ENCODE data around the gene D2HGDH. TPM values are rescaled to one million over a fixed set of nuclear protein-coding genes. Genes with fewer than 3 reads are reported as not detected.

The D2HGDH gene
- total and polyA plus RNA-seq, 2 of the 13 experiments (the other 11 are each of a cell fraction or from before 2014, with no cell fraction given): 19.2 to 20.3 TPM

GRCh38 chr2:241736111-241736510, 1.7 kb downstream of the D2HGDH start:
- Histone ChIP-seq H3K36me3 (replicated peaks in 1 of 2; ENCODE audit: control insufficient read depth in 1 of 2, insufficient read depth in 2 of 2, low read length in 2 of 2) (no peaks in the 10 kb centered on the region), H3K4me2 (ENCODE audit: low read depth, low read length) (peak overlapping the region; percentile 97), H3K27me3 (ENCODE audit: control insufficient read depth in 1 of 2, insufficient read depth in 2 of 2, low read length in 2 of 2) (no peaks in the 10 kb centered on the region; a peak in 2 of 5 replicates), H3K4me3 (replicated peaks in 1 of 3; ENCODE audit: insufficient read depth in 1 of 3, low read depth in 2 of 3, low read length in 3 of 3) (0 out of 6 replicates have a peak overlapping the region, but pooled peaks of 1 of the 3 experiments have one; percentile 100), H4K20me1 (ENCODE audit: insufficient read depth, low read length) (no peaks in the 10 kb centered on the region), H3K9me3 (ENCODE audit: low read length) (no peaks in the 10 kb centered on the region), H3K27ac (ENCODE audit: extremely low read length, insufficient read depth, low read length) (peak overlapping the region; percentile 91), H3K79me2 (ENCODE audit: insufficient read depth, low read length) (peaks cover 3% of the 10 kb centered on the region), H3K4me1 (ENCODE audit: insufficient read depth, low read length) (peaks cover 43% of the 10 kb centered on the region), H2AFZ (ENCODE audit: low read length) (no peak overlapping the region), H3K9ac (ENCODE audit: insufficient read depth, low read depth, low read length) (peak overlapping the region; percentile 98; the same call in 1 of the 2 replicates)
- WGBS (ENCODE audit: low lambda C conversion rate): 53% methylated on average over 3 of the region's 3 CpGs
- no TSS peak for BruUV-seq (replicated peaks)
- POLR2A ChIA-PET: interaction anchor here (1.2 to 6.5 kb wide), 6 partner anchors 18 to 73 kb away, joined by 3 to 113 read pairs (median 28); partner anchors contain the start of genes DTYMK, GAL3ST2, ING5 and NEU4
- DNase-seq (ENCODE audit: low spot score) (peak; percentile 52), ATAC-seq (no peak), FAIRE-seq (peak; percentile 56)
- intact Hi-C loops (cut with micrococcal nuclease; ENCODE audit: unreplicated experiment) (no loop called here), in situ Hi-C loops (cut with HindIII; ENCODE audit: extremely low pct_ligation_motif_present, low pct_unique_long_range_greater_than_20kb) (loop anchor here (10.0 kb wide), 1 partner anchor 139 kb away; no protein-coding TSS in a partner anchor)
- CTCF ChIA-PET (ENCODE audit: low intra/inter-chr PET ratio, low total read pairs): no interaction called here
- TF ChIP-seq, protein P1, sequence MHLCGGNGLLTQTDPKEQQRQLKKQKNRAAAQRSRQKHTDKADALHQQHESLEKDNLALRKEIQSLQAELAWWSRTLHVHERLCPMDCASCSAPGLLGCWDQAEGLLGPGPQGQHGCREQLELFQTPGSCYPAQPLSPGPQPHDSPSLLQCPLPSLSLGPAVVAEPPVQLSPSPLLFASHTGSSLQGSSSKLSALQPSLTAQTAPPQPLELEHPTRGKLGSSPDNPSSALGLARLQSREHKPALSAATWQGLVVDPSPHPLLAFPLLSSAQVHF (CRISPR knock-in tag; IDR thresholded peaks at IDR 0.05): no peak
- TF ChIP-seq FOXA1 (IDR thresholded peaks at IDR 0.05) (no peak), FOXA1 (CRISPR knock-in tag; IDR thresholded peaks at IDR 0.05) (no peak), HNF4A (CRISPR knock-in tag; IDR thresholded peaks at IDR 0.05) (peak; percentile 64), ZSCAN20 (CRISPR knock-in tag; IDR thresholded peaks at IDR 0.05; ENCODE audit: borderline replicate concordance) (0 out of 2 replicates have a peak, but pooled peaks have one; percentile 26), THYN1 (CRISPR knock-in tag; IDR thresholded peaks at IDR 0.05; ENCODE audit: borderline replicate concordance, low read depth) (no peak), PAXIP1 (CRISPR knock-in tag; conservative IDR thresholded peaks at IDR 0.05) (peak; percentile 43; the same call in 1 of the 2 replicates), ZNF121 (CRISPR knock-in tag; IDR thresholded peaks at IDR 0.05) (peak; percentile 95), ZNF510 (CRISPR knock-in tag; IDR thresholded peaks at IDR 0.05; ENCODE audit: low read depth) (no peak), KDM6A (CRISPR knock-in tag; IDR thresholded peaks at IDR 0.05; ENCODE audit: low read depth) (0 out of 2 replicates have a peak, but pooled peaks have one; percentile 13), TEAD3 (CRISPR knock-in tag; optimal IDR thresholded peaks at IDR 0.05; ENCODE audit: borderline replicate concordance) (peak; percentile 84), ELF1 (CRISPR knock-in tag; IDR thresholded peaks at IDR 0.05) (no peak), ZNF7 (CRISPR knock-in tag; IDR thresholded peaks at IDR 0.05) (no peak), FOSL2 (CRISPR knock-in tag; IDR thresholded peaks at IDR 0.05) (no peak), KLF12 (CRISPR knock-in tag; IDR thresholded peaks at IDR 0.05; ENCODE audit: borderline replicate concordance) (no peak), ZNF44 (CRISPR knock-in tag; IDR thresholded peaks at IDR 0.05) (0 out of 2 replicates have a peak, but pooled peaks have one; percentile 40), HNF4G (IDR thresholded peaks at IDR 0.05; ENCODE audit: borderline replicate concordance, low read depth, low read length) (peak; percentile 27; the same call in 1 of the 2 replicates), HNF4G (CRISPR knock-in tag; IDR thresholded peaks at IDR 0.05; ENCODE audit: borderline replicate concordance, low read depth) (no peak), CEBPB (IDR thresholded peaks at IDR 0.05; ENCODE audit: borderline replicate concordance, low read depth, low read length) (no peak), ZNF549 (CRISPR knock-in tag; IDR thresholded peaks at IDR 0.05) (no peak)
- TF ChIP-seq, protein P2, sequence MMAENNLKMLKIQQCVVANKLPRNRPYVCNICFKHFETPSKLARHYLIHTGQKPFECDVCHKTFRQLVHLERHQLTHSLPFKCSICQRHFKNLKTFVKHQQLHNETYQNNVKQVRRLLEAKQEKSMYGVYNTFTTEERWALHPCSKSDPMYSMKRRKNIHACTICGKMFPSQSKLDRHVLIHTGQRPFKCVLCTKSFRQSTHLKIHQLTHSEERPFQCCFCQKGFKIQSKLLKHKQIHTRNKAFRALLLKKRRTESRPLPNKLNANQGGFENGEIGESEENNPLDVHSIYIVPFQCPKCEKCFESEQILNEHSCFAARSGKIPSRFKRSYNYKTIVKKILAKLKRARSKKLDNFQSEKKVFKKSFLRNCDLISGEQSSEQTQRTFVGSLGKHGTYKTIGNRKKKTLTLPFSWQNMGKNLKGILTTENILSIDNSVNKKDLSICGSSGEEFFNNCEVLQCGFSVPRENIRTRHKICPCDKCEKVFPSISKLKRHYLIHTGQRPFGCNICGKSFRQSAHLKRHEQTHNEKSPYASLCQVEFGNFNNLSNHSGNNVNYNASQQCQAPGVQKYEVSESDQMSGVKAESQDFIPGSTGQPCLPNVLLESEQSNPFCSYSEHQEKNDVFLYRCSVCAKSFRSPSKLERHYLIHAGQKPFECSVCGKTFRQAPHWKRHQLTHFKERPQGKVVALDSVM (CRISPR knock-in tag; IDR thresholded peaks at IDR 0.05): peak; percentile 75

Data from HepG2 (cell line).